HCT116 (cell line): ENCODE results near the gene AHRR. TPM values are rescaled to one million over a fixed set of nuclear protein-coding genes. Genes with fewer than 3 reads are reported as not detected.
A peak's percentile ranks its signal among the peaks of the same experiment; 100 is the strongest.

Source experiments
- ATAC-seq: fragments of 200-7000 bp; cut with Tn5 transposase; 2 replicates; pipeline ENCODE4 v1.9.1; 2020; ENCODE audit warnings: mild to moderate bottlenecking, moderate library complexity
- BruUV-seq: library from RNA; stranded (reverse); fragments of 400-500 nt; replicated peaks from 2 replicates; lab custom pipeline; 2021; lab: Mats Ljungman, UMichigan
- CTCF ChIA-PET: fragments of 300-600 bp; sonication (Branson Sonifier 250); formaldehyde crosslinking; loops from one replicate; lab custom pipeline; 2021; ENCODE audit warnings: antibody characterized with exemption; lab: Charles Lee
- POLR2A ChIA-PET: fragments of 300-600, 350-600 bp; sonication (Branson Sonifier 250); formaldehyde crosslinking; loops from one replicate; lab custom pipeline; 2021; ENCODE audit warnings: antibody characterized with exemption; lab: Charles Lee
- RAD21 ChIA-PET, 2 experiments: fragments of 300-600 bp; sonication (Branson Sonifier 250); formaldehyde crosslinking; loops; one replicate each; lab custom pipeline; 2023; ENCODE audit warnings: low total read pairs in 2 of 2; ENCODE audit not compliant: uncharacterized antibody in 2 of 2, unreplicated experiment in 2 of 2, low non-redundant PET in 1 of 2; lab: Charles Lee
- DNase-seq: peaks from one replicate; pipeline ENCODE4 v3.0.0-alpha.2; 2010; ENCODE audit warnings: low read depth, low spot score
- H2AFZ ChIP-seq: fragments of 200-600 bp; shearing (Covaris generic), sonication (generic); 2 replicates; pipeline ENCODE4 v1.6.1; 2017; ENCODE audit warnings: low read depth, mixed run types, mixed read lengths, antibody characterized with exemption, low read length; ENCODE audit not compliant: poor library complexity, severe bottlenecking
- H3K27ac ChIP-seq: 2 replicates; pipeline ENCODE4 v1.5.1; 2012; ENCODE audit warnings: low read depth, low read length
- H3K27me3 ChIP-seq: fragments of 200-600 bp; sonication (generic); 2 replicates; pipeline ENCODE4 v1.6.1; 2016; ENCODE audit warnings: mixed run types, low read length, mixed read lengths; ENCODE audit not compliant: insufficient read depth
- H3K36me3 ChIP-seq, 2 experiments: fragments of 200-500 bp in 1 of 2; fragments of 200-600 bp in 1 of 2; sonication (Bioruptor generic) in 1 of 2; sonication (generic) in 1 of 2; 2 replicates each; pipeline versions ENCODE4 v1.5.1 to v1.6.1; 2014 to 2016; ENCODE audit warnings: low read length in 2 of 2, inconsistent platforms in 1 of 2, mixed read lengths in 1 of 2, mixed run types in 1 of 2; ENCODE audit not compliant: insufficient read depth in 2 of 2, control insufficient read depth in 1 of 2
- H3K4me1 ChIP-seq, 2 experiments: fragments of 200-600 bp in 1 of 2; sonication (generic) in 1 of 2; 2 replicates each; pipeline versions ENCODE4 v1.5.1 to v1.6.1; 2012 to 2017; ENCODE audit warnings: low read length in 2 of 2, inconsistent platforms in 1 of 2, mild to moderate bottlenecking in 1 of 2, mixed read lengths in 1 of 2, mixed run types in 1 of 2, moderate library complexity in 1 of 2; ENCODE audit not compliant: insufficient read depth in 2 of 2, control insufficient read depth in 1 of 2
- H3K4me2 ChIP-seq: fragments of 200-600 bp; sonication (generic); 2 replicates; pipeline ENCODE4 v1.6.1; 2017; ENCODE audit warnings: mixed run types, low read length, mixed read lengths
- H3K4me3 ChIP-seq, 2 experiments: fragments of 200-600 bp in 1 of 2; sonication (generic) in 1 of 2; replicated peaks in 1 of 2; 2 replicates each; pipeline ENCODE4 v1.5.1; 2011 to 2016; ENCODE audit warnings: low read length in 2 of 2, control low read depth in 1 of 2, low read depth in 1 of 2, mild to moderate bottlenecking in 1 of 2, mixed read lengths in 1 of 2, mixed run types in 1 of 2
- H3K79me2 ChIP-seq: fragments of 200-600 bp; sonication (generic); 2 replicates; pipeline ENCODE4 v1.6.1; 2017; ENCODE audit warnings: mild to moderate bottlenecking, mixed run types, low read length, moderate library complexity, mixed read lengths; ENCODE audit not compliant: insufficient read depth
- H3K9ac ChIP-seq: fragments of 200-600 bp; sonication (generic); 2 replicates; pipeline ENCODE4 v1.6.1; 2016; ENCODE audit warnings: low read length, mixed read lengths
- H3K9me2 ChIP-seq: fragments of 200-600 bp; sonication (generic), shearing (Covaris generic); 2 replicates; pipeline ENCODE4 v1.6.1; 2017; ENCODE audit warnings: mixed run types, mild to moderate bottlenecking, moderate library complexity; ENCODE audit not compliant: insufficient read depth
- H3K9me3 ChIP-seq, 2 experiments: fragments of 200-500 bp in 1 of 2; fragments of 200-600 bp in 1 of 2; sonication (Bioruptor generic) in 1 of 2; sonication (generic) in 1 of 2; 2 replicates each; pipeline ENCODE4 v1.6.1; 2014 to 2017; ENCODE audit warnings: low read length in 2 of 2, mixed read lengths in 2 of 2, inconsistent platforms in 1 of 2, low read depth in 1 of 2, mild to moderate bottlenecking in 1 of 2, mixed run types in 1 of 2, moderate library complexity in 1 of 2; ENCODE audit not compliant: control insufficient read depth in 1 of 2, insufficient read depth in 1 of 2
- H4K20me1 ChIP-seq: fragments of 200-600 bp; sonication (generic), shearing (Covaris generic); 2 replicates; pipeline ENCODE4 v1.6.1; 2017; ENCODE audit warnings: mixed run types, mild to moderate bottlenecking, moderate library complexity; ENCODE audit not compliant: insufficient read depth
- CBX3 ChIP-seq: IDR thresholded peaks from 2 replicates; pipeline ENCODE4 v1.6.1; 2012; ENCODE audit warnings: low read depth
- EZH2 ChIP-seq: fragments of 200-600 bp; sonication (generic); IDR thresholded peaks from 2 replicates; pipeline ENCODE4 v1.6.1; 2017; ENCODE audit warnings: antibody characterized with exemption, mixed run types
- EZH2phosphoT487 ChIP-seq: fragments of 200-600 bp; IDR thresholded peaks from 2 replicates; pipeline ENCODE4 v1.6.1; 2018; ENCODE audit warnings: antibody characterized with exemption, borderline replicate concordance
- JUND ChIP-seq: IDR thresholded peaks from 2 replicates; pipeline ENCODE4 v1.6.1; 2012
- POLR2A ChIP-seq: IDR thresholded peaks from 2 replicates; pipeline ENCODE4 v1.7.0; 2011; ENCODE audit warnings: borderline replicate concordance; ENCODE audit not compliant: insufficient read depth, insufficient read length; ENCODE audit errors: extremely low read depth
- POLR2AphosphoS5 ChIP-seq: IDR thresholded peaks from 2 replicates; pipeline ENCODE4 v1.6.1; 2011; ENCODE audit warnings: mild to moderate bottlenecking, low read depth, low read length, moderate library complexity
- RAD21 ChIP-seq: IDR thresholded peaks from 2 replicates; pipeline ENCODE4 v1.6.1; 2012; ENCODE audit warnings: low read depth, mild to moderate bottlenecking
- TCF7L2 ChIP-seq: IDR thresholded peaks from 2 replicates; pipeline ENCODE4 v1.7.0; 2011; ENCODE audit warnings: borderline replicate concordance, inconsistent platforms; ENCODE audit not compliant: insufficient read depth, insufficient read length; ENCODE audit errors: extremely low read depth
- intact Hi-C: fragments of 100-400 bp; cut with micrococcal nuclease; formaldehyde crosslinking; loops from 2 replicates; pipeline ENCODE4 v1.10.0; 2022
- total RNA-seq: library from RNA; stranded (reverse); gene quantifications from one replicate; pipeline ENCODE4 v1.2.1, GENCODE V29; 2021; ENCODE audit not compliant: unreplicated experiment
- TF ChIP-seq, protein P1 (sequence below), 3 experiments: fragments of 200-600 bp in 1 of 3; sonication (generic) in 1 of 3; IDR thresholded peaks in 2 of 3; conservative IDR thresholded peaks in 1 of 3; 2 replicates each; pipeline ENCODE4 v1.5.1; 2012 to 2017; ENCODE audit warnings: low read depth in 2 of 3, low read length in 2 of 3, antibody characterized with exemption in 1 of 3, borderline replicate concordance in 1 of 3, control low read depth in 1 of 3, mild to moderate bottlenecking in 1 of 3, mixed read lengths in 1 of 3, mixed run types in 1 of 3, moderate library complexity in 1 of 3; ENCODE audit not compliant: insufficient read depth in 1 of 3
- TF ChIP-seq, protein P2 (sequence below): IDR thresholded peaks from 2 replicates; pipeline ENCODE4 v1.6.1; 2012; ENCODE audit warnings: low read depth

Gene AHRR
- total RNA-seq, 1 experiment from 2014 or later = 12.7 TPM

DNA sequence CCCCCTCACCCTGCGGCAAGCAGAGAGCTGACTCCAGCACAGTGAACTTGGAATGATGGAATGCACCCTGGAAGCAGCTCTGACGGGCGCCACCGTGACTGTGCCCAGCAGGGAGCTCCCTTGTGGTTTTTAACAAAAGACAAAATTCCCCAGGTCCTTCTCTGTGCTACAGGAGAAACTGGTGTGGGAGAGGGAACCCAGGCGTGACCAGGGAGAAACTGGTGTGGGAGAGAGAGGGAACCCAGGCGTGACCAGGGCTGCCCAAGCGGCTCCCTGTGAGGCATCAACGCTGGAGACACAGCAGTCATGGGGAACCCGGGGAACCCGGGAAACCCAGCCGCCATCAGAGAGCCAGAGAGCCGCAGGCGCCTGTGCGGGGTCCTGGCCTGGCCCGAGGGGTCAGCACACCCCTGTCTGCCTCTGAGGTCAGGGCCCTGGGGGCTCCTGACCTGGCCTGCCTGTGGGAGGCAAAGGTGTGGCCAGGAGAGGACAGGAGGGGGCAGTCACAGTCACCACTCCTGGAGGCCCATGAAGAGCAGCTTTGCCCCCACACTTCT is 3.1 kb upstream of the AHRR start:
- Histone ChIP-seq H3K27ac (peak overlapping the region; percentile 59), H3K4me1 (peaks cover 17 to 58% of the 10 kb centered on the region in 2 experiments), H2AFZ (no peak overlapping the region)
- ATAC-seq = peak; percentile 60
- RAD21 ChIA-PET = interaction anchor here in 1 of 2 experiments (0.5 to 1.0 kb wide), 3 partner anchors 25 to 352 kb away, joined by 3 read pairs; no protein-coding TSS in a partner anchor
- TF ChIP-seq EZH2 (no peak), JUND (no peak), POLR2AphosphoS5 (no peak), CBX3 (no peak), RAD21 (peak; percentile 20; the same call in 1 of the 2 replicates), TCF7L2 (peak; percentile 69), EZH2phosphoT487 (no peak), POLR2A (no peak)
- TF ChIP-seq, protein P1, sequence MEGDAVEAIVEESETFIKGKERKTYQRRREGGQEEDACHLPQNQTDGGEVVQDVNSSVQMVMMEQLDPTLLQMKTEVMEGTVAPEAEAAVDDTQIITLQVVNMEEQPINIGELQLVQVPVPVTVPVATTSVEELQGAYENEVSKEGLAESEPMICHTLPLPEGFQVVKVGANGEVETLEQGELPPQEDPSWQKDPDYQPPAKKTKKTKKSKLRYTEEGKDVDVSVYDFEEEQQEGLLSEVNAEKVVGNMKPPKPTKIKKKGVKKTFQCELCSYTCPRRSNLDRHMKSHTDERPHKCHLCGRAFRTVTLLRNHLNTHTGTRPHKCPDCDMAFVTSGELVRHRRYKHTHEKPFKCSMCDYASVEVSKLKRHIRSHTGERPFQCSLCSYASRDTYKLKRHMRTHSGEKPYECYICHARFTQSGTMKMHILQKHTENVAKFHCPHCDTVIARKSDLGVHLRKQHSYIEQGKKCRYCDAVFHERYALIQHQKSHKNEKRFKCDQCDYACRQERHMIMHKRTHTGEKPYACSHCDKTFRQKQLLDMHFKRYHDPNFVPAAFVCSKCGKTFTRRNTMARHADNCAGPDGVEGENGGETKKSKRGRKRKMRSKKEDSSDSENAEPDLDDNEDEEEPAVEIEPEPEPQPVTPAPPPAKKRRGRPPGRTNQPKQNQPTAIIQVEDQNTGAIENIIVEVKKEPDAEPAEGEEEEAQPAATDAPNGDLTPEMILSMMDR (IDR thresholded peaks at IDR 0.05 in 2 of 3, conservative IDR thresholded peaks at IDR 0.05 in 1 of 3; ENCODE audit: borderline replicate concordance in 1 of 3, insufficient read depth in 1 of 3, low read depth in 2 of 3, low read length in 2 of 3) = peak in 2 of 3 experiments; percentile 8 to 25; a peak in 2 of 6 replicates
- TF ChIP-seq, protein P2, sequence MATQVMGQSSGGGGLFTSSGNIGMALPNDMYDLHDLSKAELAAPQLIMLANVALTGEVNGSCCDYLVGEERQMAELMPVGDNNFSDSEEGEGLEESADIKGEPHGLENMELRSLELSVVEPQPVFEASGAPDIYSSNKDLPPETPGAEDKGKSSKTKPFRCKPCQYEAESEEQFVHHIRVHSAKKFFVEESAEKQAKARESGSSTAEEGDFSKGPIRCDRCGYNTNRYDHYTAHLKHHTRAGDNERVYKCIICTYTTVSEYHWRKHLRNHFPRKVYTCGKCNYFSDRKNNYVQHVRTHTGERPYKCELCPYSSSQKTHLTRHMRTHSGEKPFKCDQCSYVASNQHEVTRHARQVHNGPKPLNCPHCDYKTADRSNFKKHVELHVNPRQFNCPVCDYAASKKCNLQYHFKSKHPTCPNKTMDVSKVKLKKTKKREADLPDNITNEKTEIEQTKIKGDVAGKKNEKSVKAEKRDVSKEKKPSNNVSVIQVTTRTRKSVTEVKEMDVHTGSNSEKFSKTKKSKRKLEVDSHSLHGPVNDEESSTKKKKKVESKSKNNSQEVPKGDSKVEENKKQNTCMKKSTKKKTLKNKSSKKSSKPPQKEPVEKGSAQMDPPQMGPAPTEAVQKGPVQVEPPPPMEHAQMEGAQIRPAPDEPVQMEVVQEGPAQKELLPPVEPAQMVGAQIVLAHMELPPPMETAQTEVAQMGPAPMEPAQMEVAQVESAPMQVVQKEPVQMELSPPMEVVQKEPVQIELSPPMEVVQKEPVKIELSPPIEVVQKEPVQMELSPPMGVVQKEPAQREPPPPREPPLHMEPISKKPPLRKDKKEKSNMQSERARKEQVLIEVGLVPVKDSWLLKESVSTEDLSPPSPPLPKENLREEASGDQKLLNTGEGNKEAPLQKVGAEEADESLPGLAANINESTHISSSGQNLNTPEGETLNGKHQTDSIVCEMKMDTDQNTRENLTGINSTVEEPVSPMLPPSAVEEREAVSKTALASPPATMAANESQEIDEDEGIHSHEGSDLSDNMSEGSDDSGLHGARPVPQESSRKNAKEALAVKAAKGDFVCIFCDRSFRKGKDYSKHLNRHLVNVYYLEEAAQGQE = no peak
- TF ChIP-seq, all 23 proteins: peak for 3
- Histone ChIP-seq H3K9me3 (no peaks in the 10 kb centered on the region), H4K20me1 (no peaks in the 10 kb centered on the region), H3K4me2 (peak overlapping the region; percentile 84), H3K9ac (peak overlapping the region; percentile 55), H3K36me3 (peaks cover 0 to 11% of the 10 kb centered on the region in 2 experiments; a peak in 2 of 4 replicates), H3K27me3 (no peaks in the 10 kb centered on the region), H3K4me3 (0 out of 4 replicates have a peak overlapping the region, but pooled peaks of 1 of the 2 experiments have one; percentile 24), H3K9me2 (no peaks in the 10 kb centered on the region), H3K79me2 (no peaks in the 10 kb centered on the region)
- no TSS peak for BruUV-seq
- DNase-seq = peak; percentile 48
- ChIA-PET CTCF (interaction anchor here (0.6 to 3.5 kb wide), 8 partner anchors 19 to 130 kb away, joined by 3 to 42 read pairs (median 4); no protein-coding TSS in a partner anchor), POLR2A (no interaction called here)
- intact Hi-C loops = no loop called here
